Measurements from ENCODE around the gene HEG1.

HEG1 gene

GRCh38 chr3:124950026-124950425 lies 105.8 kb downstream of the HEG1 start:
- no peak for DNase-seq (ENCODE audit: extremely low read depth, low read depth)
- no peak for TF ChIP-seq CTCF (IDR thresholded peaks at IDR 0.05; ENCODE audit: low read depth, low read length)

- no peak for TF ChIP-seq CTCF (IDR thresholded peaks at IDR 0.05; ENCODE audit: low read depth, low read length)
- no peak for DNase-seq (ENCODE audit: extremely low read depth, low read depth)
Observed at GRCh38 chr3:124942613-124943012, 113.2 kb downstream of the HEG1 start.

GRCh38 chr3:124941771-124942170 lies 114.0 kb downstream of the HEG1 start:
- DNase-seq (ENCODE audit: extremely low read depth, low read depth): no peak
- TF ChIP-seq CTCF (IDR thresholded peaks at IDR 0.05; ENCODE audit: low read depth, low read length): no peak

GRCh38 chr3:124939661-124940060 lies 116.1 kb downstream of the HEG1 start:
- no peak for TF ChIP-seq CTCF (IDR thresholded peaks at IDR 0.05; ENCODE audit: low read depth, low read length)
- DNase-seq (ENCODE audit: extremely low read depth, low read depth): no peak

- no peak for DNase-seq (ENCODE audit: extremely low read depth, low read depth)
- TF ChIP-seq CTCF (IDR thresholded peaks at IDR 0.05; ENCODE audit: low read depth, low read length): no peak
Observed at GRCh38 chr3:124938896-124939295, 116.9 kb downstream of the HEG1 start.

GRCh38 chr3:124937049-124937448 lies 118.7 kb downstream of the HEG1 start:
- no peak for TF ChIP-seq CTCF (IDR thresholded peaks at IDR 0.05; ENCODE audit: low read depth, low read length)
- no peak for DNase-seq (ENCODE audit: extremely low read depth, low read depth)

- no peak for DNase-seq (ENCODE audit: extremely low read depth, low read depth)
- no peak for TF ChIP-seq CTCF (IDR thresholded peaks at IDR 0.05; ENCODE audit: low read depth, low read length)
Observed at GRCh38 chr3:124935794-124936542, 119.8 kb downstream of the HEG1 start.
